ENCODE results near the gene RIMBP3C. TPM values are rescaled to one million over a fixed set of nuclear protein-coding genes. Genes with fewer than 3 reads are reported as not detected.
"Not testable (repeated sequence)": the region's sequence is repeated elsewhere in the genome, so short reads cannot be mapped to it uniquely, and the experiment has no call there.

RIMBP3C gene
- total RNA-seq, 1 donor from 2014 or later = 0.31 TPM

GRCh38 chr22:21587803-21588611 lies 36.7 kb upstream of the RIMBP3C start:
- Mint-ChIP-seq H3K4me1 (peaks cover 14% of the 10 kb centered on the region), H3K9me3 (no peaks in the 10 kb centered on the region), H3K27me3 (ENCODE audit: low read depth) (no peaks in the 10 kb centered on the region), H3K27ac (peak overlapping the region; percentile 69), H3K4me3 (no peak overlapping the region), H3K36me3 (peaks cover 9% of the 10 kb centered on the region)
- TF ChIP-seq, protein P1, sequence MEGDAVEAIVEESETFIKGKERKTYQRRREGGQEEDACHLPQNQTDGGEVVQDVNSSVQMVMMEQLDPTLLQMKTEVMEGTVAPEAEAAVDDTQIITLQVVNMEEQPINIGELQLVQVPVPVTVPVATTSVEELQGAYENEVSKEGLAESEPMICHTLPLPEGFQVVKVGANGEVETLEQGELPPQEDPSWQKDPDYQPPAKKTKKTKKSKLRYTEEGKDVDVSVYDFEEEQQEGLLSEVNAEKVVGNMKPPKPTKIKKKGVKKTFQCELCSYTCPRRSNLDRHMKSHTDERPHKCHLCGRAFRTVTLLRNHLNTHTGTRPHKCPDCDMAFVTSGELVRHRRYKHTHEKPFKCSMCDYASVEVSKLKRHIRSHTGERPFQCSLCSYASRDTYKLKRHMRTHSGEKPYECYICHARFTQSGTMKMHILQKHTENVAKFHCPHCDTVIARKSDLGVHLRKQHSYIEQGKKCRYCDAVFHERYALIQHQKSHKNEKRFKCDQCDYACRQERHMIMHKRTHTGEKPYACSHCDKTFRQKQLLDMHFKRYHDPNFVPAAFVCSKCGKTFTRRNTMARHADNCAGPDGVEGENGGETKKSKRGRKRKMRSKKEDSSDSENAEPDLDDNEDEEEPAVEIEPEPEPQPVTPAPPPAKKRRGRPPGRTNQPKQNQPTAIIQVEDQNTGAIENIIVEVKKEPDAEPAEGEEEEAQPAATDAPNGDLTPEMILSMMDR (IDR thresholded peaks at IDR 0.05; ENCODE audit: unreplicated experiment) = no peak
- DNase-seq (ENCODE audit: low spot score in 2 of 2, unreplicated experiment in 2 of 2) = no peak

DNA sequence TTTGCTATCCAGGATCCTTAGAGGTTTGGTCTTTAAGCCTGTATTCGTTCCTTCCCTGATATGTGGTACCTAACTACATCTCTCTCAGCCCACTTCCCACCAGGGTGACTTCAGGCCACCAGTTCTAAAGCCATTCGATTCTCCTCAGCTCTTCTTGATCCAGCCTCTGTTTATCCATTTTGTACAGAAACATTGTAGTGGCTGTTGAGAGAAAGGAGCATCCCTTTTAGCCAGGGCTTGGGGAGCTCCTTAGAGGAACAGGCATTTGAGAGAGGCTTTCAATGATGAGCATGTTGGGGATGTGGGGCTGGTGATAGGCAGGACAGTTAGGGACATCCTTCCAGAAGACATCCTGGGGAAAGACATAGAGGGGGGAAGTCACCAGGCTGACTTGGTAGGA lies 34.1 kb upstream of the RIMBP3C start:
- no peak for DNase-seq (ENCODE audit: low spot score in 2 of 2, unreplicated experiment in 2 of 2)
- Mint-ChIP-seq H3K36me3 (peaks cover 9% of the 10 kb centered on the region), H3K27ac (peak overlapping the region; percentile 23), H3K4me3 (no peak overlapping the region), H3K9me3 (no peaks in the 10 kb centered on the region), H3K27me3 (ENCODE audit: low read depth) (no peaks in the 10 kb centered on the region), H3K4me1 (peaks cover 11% of the 10 kb centered on the region)
- TF ChIP-seq, protein P1 (IDR thresholded peaks at IDR 0.05; ENCODE audit: unreplicated experiment) = no peak

DNA sequence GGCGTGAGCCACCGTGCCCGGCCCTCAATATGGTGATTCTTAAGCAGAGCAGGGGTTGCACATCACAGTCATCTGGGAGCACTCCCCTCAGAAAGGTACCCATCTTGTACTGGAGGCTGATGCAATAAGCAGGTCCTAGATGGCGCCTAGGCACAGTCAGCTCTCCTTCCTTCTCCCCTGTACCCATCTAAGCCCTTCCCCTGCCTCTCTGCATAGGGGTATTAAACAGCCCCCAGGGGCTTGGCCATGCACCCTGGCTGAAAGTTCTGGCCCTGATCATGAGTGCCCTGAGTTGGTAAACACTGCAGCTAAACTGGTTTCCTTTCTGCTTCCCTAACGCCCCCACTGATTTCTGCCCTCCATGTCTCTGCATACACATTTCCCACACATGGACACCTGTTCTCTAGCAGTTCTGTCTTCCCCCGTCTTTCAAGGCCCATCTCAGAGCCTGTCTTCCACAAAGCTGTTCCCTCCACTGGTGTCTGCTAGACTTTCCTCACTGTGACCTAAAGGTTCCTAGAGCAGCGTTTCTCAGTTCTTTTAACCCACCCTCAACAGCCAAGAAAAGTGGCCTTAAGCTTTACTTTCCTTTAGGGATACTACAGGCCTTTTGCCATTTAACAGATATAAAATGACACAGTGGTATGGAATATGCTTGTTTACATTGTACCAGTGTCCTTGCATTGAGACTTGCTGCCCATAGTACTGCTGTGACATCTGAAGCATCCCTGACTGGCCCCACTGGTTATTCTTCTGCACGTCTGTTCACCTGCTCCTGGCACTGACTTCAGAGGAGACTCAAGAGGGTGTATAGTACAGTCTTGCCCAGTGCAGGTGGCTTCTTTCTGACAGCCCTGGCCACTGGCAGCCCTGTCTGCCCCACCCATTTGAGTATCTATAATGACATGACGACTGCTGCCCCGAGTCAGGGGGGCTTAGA lies 31.8 kb upstream of the RIMBP3C start:
- peaks cover 9% of the 10 kb centered on the region for H3K4me1 Mint-ChIP-seq
- H3K36me3 Mint-ChIP-seq = peaks cover 8% of the 10 kb centered on the region
- no peak overlapping the region for H3K4me3 Mint-ChIP-seq
- H3K27me3 Mint-ChIP-seq (ENCODE audit: low read depth) = no peaks in the 10 kb centered on the region
- DNase-seq (ENCODE audit: low spot score in 2 of 2, unreplicated experiment in 2 of 2) = no peak
- no peaks in the 10 kb centered on the region for H3K9me3 Mint-ChIP-seq
- H3K27ac Mint-ChIP-seq = peak overlapping the region; percentile 60
- TF ChIP-seq, protein P1 (IDR thresholded peaks at IDR 0.05; ENCODE audit: unreplicated experiment) = no peak

DNA sequence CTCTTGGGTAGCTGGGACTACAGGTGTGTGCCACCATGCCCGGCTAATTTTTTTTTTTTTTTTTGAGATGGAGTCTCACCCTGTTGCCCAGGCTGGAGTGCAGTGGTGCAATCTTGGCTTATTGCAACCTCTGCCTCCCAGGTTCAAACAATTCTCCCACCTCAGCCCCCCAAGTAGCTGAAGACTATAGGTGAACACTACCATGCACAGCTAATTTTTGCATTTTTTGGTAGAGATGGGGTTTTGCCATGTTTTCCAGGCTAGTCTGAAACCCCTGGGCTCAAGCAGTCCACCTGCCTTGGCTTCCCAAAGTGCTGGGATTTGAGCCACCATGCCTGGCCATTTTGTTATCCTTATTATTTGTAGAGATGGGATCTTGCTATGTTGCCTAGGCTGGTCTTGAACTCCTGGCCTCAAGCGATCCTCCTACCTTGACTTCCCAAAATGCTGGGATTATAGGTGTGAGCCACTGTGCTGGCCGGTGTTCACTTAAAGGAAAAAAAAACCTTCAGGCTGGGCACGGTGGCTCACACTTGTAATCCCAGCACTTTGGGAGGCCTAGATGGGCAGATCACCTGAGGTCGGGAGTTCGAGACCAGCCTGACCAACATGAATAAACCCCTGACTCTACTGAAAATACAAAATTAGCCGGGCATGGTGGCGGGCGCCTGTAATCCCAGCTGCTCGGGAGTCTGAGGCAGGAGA lies 29.9 kb upstream of the RIMBP3C start:
- not testable (repeated sequence) for H3K4me3 Mint-ChIP-seq; H3K9me3 Mint-ChIP-seq; H3K27me3 Mint-ChIP-seq (ENCODE audit: low read depth); H3K27ac Mint-ChIP-seq; H3K4me1 Mint-ChIP-seq; H3K36me3 Mint-ChIP-seq; DNase-seq (ENCODE audit: low spot score in 2 of 2, unreplicated experiment in 2 of 2)

DNA sequence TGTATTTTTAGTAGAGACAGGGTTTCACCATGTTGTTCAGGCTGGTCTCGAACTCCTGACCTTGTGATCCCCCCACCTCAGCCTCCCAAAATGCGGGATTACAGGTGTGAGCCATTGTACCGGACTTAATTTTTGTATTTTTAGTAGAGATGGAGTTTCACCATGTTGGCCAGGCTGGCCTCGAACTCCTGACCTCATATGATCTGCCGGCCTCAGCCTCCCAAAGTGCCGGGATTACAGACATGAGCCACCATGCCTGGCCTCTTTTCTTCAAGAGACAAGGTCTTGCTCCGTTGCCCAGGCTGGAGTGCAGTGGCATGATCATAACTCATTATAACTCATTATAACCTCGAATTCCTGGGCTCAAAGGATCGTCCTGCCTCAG lies 29.4 kb upstream of the RIMBP3C start:
- H3K27ac Mint-ChIP-seq; H3K36me3 Mint-ChIP-seq; H3K4me3 Mint-ChIP-seq; H3K9me3 Mint-ChIP-seq; H3K27me3 Mint-ChIP-seq (ENCODE audit: low read depth); H3K4me1 Mint-ChIP-seq; DNase-seq (ENCODE audit: low spot score in 2 of 2, unreplicated experiment in 2 of 2): not testable (repeated sequence)

DNA sequence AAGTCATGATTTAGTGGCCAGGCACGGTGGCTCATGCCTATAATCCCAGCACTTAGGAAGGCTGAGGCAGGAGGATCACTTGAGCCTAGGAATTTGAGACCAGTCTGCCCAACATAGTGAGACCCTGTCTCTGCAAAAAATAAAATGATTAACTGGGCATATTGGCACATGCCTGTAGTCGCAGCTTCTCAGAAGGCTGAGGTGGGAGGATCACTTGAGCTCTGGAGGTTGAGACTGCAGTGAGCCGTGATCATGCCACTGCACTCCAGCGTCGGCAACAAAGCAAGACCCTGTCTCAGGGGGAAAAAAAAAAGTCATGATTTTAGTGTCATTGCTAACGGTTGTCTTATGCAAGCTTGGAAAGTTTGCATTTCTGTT lies 28.2 kb upstream of the RIMBP3C start:
- DNase-seq (ENCODE audit: low spot score in 2 of 2, unreplicated experiment in 2 of 2) = no peak
- Mint-ChIP-seq H3K4me1 (peaks cover 7% of the 10 kb centered on the region), H3K36me3 (peaks cover 3% of the 10 kb centered on the region), H3K27ac (peak overlapping the region; percentile 21), H3K27me3 (ENCODE audit: low read depth) (no peaks in the 10 kb centered on the region), H3K9me3 (no peaks in the 10 kb centered on the region), H3K4me3 (no peak overlapping the region)
- TF ChIP-seq, protein P1 (IDR thresholded peaks at IDR 0.05; ENCODE audit: unreplicated experiment) = no peak
